Embryonic facial prominence (tissue), 1 donor: Measurements from ENCODE around the gene SPRED2.
A peak's percentile ranks its signal among the peaks of the same experiment; 100 is the strongest.

Source experiments
- DNase-seq: peaks from one replicate; pipeline ENCODE4 v3.0.0-alpha.2; 2016; ENCODE audit errors: extremely low spot score

The SPRED2 gene

DNA sequence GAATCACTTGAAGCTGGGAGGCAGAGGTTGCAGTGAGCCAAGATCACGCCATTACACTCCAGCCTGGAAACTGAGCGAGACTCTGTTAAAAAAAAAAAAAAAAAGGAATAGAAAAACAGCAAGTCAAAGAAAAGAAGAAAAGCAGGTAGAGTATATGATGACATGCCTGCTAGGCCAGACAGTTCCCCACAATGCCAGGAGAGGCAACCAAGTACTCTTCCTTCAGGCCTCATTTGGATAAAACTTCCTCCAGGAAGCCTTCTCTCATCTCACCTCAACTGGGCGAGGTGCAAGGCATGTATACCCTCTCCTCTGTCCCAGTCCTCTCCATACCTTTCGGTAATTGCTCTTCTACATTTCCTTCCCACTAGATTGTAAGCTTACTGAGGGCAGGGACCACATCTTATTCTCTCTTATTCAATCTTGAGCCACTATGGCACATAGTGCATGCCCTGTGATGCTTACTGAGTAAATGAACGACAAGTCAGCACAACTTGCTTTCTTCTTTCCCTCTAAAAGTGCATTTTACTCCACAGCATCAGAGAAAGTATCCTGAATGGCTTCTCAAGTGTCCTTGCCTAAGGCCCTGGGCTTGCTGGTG, 10.1 kb upstream of the SPRED2 start:
- no peak for DNase-seq

- DNase-seq, result no peak
Measured at GRCh38 chr2:65438137-65438899, 5.9 kb upstream of the SPRED2 start.

DNA sequence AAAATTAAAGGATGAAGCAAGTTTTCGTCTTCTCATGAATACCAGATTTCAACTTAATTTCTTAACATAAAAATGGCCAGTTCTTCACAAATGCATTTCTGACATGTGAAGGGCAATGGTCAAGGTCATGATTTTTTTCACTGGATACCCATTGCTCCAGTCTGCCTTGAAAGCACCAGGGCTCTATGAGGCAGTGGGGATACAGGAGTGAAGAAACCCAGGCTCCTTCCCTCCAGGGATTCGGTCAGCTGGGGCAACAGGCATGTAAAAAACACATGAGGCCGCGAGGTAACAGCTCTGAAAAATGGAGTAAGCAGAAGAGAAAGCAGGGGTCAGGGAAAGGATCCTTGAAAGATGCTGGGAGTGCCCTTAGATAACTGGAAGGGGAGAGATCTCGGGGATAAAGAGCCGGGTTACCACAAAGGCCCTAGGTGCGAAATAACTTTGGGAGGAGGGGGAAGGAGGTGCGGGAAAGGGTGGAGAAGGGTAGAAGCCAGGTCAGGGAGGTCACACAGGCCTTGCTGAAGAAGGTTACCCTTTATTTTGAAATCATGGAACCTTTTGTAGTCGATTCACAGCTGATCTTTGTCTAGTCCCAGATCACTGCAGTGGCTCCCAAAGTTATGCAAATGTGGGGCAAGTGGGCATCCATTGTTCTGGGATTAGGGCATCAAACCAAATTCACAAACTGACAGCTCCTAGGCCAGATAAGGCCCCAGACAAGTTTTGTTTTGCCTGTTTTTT, 5.2 kb upstream of the SPRED2 start:
- no peak for DNase-seq

- DNase-seq, result peak; percentile 49
Measured at GRCh38 chr2:65436824-65437221, 4.4 kb upstream of the SPRED2 start.

DNA sequence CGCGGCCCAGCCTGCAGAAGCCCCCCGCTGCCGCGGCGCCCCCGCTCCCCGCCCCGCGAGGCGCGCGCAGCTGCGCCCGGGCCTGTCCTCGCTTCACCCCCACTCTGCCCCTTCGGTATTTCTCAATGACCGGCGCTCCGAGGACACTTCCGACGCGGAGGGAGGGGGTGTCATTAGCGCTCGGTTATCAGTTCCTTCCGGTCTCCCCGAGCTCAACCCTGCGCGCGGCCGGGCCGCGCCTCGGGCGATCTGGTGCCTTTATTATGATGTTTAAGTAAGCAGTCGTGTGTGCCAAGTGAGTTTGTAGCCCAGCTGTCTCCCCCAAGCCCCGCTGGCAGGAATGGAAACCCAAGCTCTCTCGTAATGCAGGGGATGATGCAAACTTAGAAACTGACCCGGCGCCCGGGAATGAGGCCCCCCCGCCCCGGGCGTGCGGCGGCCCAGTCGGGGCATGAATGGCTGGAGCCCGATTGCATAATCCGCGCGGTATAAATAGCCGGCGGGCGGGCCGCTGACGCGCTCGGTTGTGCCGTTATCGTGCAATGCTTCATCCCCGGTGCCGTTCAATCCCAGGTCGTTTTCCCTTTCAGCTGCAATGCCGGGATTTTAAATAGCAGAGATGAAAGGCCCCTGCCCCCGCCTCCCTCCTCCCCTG, 3.9 kb upstream of the SPRED2 start:
- peak; percentile 55 for DNase-seq

DNA sequence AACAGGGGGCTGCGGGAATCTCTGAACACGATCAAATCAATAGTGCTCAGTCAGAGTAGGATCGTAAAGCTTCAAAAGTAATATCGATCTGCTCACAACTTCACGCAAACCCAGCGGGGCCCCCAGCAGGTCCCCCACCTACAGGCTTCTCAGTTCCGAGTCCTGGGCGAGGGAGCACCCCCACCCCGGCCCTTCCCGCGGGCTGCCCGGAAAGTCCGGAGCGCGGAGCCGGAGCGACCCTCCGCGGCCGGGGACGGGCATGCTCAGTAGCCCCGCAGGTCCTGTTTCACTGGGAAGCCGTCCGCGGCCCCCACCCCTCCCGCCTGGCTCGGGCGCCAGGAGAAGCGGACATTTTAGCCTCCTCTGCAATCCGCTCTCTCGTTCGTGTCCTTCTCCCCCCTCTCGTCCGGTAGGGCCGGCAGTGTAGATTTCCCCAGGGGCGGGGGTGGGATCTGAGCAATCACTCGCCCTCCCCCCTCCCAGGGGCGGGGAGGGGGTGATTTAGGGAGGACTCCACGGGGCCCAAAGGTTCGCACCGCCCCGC, 3.3 kb upstream of the SPRED2 start:
- DNase-seq, result peak; percentile 56

- DNase-seq, result no peak
Measured at GRCh38 chr2:65434592-65435241, 2.3 kb upstream of the SPRED2 start.

GRCh38 chr2:65431421-65432226, 775 bp downstream of the SPRED2 start:
- no peak for DNase-seq

- no peak for DNase-seq
Measured at GRCh38 chr2:65430603-65431420, 1.6 kb downstream of the SPRED2 start.

DNA sequence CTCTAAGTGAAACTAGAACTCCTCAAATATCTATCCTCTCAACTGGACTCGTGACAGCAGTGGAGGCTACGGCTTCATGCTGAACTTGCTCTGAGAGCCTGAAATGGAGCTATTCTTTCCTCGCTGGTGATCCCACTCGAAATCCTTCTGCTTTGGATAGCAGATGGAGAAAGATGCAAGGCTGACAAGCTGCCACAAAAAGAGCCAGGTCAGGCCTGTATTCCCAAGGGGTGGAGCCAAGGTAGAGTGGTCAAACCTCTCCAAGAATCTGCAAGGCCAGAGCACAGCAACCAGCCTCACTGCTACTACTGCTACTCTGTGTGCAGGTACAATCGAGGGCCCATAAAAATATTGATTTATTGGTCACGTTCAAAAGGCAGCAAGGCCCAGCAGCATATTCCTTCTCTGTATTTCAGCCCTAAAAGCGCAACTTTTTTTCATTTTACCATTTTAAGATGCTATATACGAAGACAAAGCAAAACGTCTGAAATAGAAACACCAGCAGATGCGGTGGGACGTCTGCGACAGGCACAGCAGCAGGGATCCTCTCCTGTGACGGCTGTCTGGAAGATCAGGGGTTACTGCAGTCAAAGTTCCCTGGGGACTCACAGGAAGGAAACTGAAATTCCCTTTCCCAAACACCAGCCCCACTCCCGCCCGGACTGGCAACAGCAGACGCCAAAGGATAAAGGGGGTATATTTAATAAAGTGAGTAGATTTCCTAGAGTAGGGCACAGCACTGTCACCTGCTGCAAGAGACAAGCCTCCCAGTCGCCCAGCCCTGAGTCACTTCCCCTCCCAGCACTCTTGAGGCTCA, 2.4 kb downstream of the SPRED2 start:
- no peak for DNase-seq

- DNase-seq, result no peak
Measured at GRCh38 chr2:65427532-65427931, 4.9 kb downstream of the SPRED2 start.

- DNase-seq, result no peak
Measured at GRCh38 chr2:65425276-65425675, 7.1 kb downstream of the SPRED2 start.

DNA sequence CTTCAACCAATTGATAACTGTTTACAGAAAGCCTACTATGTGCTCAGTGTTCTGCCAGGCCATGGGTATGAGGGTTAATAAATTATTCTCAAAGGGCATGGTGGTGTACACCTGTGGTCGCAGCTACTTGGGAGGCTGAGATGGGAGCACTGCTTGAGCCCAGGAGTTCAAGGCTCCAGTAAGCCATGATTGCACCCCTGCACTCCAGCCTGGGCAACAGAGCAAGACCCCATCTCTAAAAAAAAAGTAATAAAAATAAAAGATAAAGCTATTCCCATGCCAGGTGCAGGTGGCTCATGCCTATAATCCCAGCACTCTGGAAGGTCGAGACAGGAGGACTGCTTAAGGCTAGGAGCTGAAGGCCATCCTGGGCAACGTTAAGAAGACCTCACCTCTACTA, 8.0 kb downstream of the SPRED2 start:
- no peak for DNase-seq

GRCh38 chr2:65421432-65421748, 11.0 kb downstream of the SPRED2 start:
- DNase-seq, result no peak

DNA sequence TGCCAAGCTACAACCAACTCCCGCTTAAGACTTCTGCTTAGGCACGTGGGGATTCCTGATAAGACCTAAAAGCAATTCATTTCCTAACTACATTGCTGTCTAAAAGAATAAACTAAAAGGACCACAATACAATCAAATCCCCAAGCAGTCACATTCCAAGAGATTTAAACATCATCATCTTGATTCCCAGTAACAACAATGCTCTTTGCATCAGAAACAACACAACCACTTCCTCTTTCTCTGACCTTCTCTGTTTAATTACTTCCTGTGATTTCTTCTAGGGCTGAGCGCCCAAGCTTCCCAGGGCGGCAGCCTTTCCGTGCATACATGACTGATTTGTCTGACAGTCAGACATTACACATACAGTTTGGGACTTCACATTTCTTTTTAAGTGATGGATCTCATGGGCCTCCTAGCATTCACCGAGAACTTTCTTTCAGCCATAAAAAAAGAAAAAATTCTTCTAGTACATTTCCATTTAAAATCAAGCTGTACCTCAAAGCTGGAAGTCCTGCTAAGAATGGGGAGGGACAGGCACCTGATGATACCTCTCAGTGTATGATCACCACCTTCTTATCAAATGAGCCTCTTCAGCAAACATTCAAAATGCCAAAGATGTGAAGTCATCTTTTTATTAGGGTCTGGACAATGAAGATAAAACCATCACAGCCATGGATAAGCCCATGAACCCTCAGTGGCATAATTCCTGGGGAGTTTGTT, 11.5 kb downstream of the SPRED2 start:
- no peak for DNase-seq

DNA sequence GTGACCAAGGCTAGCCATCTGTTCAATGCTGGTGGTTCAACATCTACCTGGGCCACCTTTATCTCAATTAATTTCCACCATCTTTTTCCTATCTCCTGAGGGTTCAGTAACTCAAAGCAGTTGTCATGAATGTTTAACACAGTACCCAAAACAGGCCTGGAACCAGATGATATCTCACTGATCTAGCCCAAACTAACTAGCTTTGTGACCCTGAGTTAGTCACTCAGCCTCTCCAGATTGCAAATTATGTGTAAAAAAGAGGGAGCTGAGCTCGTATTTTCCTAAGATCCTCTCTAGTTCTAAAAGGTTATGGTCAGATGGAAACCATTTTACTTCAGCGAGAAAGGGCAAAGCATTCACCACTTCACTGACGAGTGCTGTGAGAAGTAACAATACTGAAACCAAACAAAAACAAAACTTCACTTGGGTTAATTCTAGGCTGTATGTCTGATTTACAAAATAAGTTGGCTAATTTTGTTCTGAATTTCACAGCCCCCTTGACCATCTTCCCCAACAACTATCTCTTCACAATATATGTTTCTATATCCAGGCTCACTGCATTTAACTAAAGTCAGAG, 14.8 kb downstream of the SPRED2 start:
- no peak for DNase-seq

- no peak for DNase-seq
Measured at GRCh38 chr2:65416945-65417344, 15.5 kb downstream of the SPRED2 start.

DNA sequence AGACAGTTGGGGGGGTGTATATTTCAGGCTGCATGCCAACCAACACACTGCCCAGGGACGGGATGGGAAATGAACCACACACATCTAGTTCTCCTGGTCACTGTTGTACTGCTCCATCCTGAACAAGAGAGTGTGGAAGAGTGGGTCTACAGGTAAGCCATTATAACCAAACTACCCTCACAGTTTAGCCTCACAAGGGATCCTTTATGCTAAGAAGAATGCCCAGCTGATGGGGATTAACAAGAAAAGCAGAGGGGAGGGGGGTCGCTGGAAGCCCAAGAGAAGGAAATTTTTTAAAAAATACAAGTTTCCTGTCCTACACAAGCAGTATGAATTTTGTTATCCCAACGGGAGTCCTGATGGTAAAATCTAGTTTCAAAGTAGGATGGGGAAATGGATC, 16.1 kb downstream of the SPRED2 start:
- DNase-seq, result no peak
